HCT116 (cell line): ENCODE results near the gene CYTIP. TPM values are rescaled to one million over a fixed set of nuclear protein-coding genes. Genes with fewer than 3 reads are reported as not detected.

ENCODE experiments used
- ATAC-seq: fragments of 200-7000 bp; cut with Tn5 transposase; 2 replicates; pipeline ENCODE4 v1.9.1; 2020; ENCODE audit warnings: mild to moderate bottlenecking, moderate library complexity
- BruUV-seq: library from RNA; stranded (reverse); fragments of 400-500 nt; replicated peaks from 2 replicates; lab custom pipeline; 2021; lab: Mats Ljungman, UMichigan
- CTCF ChIA-PET: fragments of 300-600 bp; sonication (Branson Sonifier 250); formaldehyde crosslinking; loops from one replicate; lab custom pipeline; 2021; ENCODE audit warnings: antibody characterized with exemption; lab: Charles Lee
- POLR2A ChIA-PET: fragments of 300-600, 350-600 bp; sonication (Branson Sonifier 250); formaldehyde crosslinking; loops from one replicate; lab custom pipeline; 2021; ENCODE audit warnings: antibody characterized with exemption; lab: Charles Lee
- RAD21 ChIA-PET, 2 experiments: fragments of 300-600 bp; sonication (Branson Sonifier 250); formaldehyde crosslinking; loops; one replicate each; lab custom pipeline; 2023; ENCODE audit warnings: low total read pairs in 2 of 2; ENCODE audit not compliant: uncharacterized antibody in 2 of 2, unreplicated experiment in 2 of 2, low non-redundant PET in 1 of 2; lab: Charles Lee
- DNase-seq: peaks from one replicate; pipeline ENCODE4 v3.0.0-alpha.2; 2010; ENCODE audit warnings: low read depth, low spot score
- H2AFZ ChIP-seq: fragments of 200-600 bp; shearing (Covaris generic), sonication (generic); 2 replicates; pipeline ENCODE4 v1.6.1; 2017; ENCODE audit warnings: low read depth, mixed run types, mixed read lengths, antibody characterized with exemption, low read length; ENCODE audit not compliant: poor library complexity, severe bottlenecking
- H3K27ac ChIP-seq: 2 replicates; pipeline ENCODE4 v1.5.1; 2012; ENCODE audit warnings: low read depth, low read length
- H3K27me3 ChIP-seq: fragments of 200-600 bp; sonication (generic); 2 replicates; pipeline ENCODE4 v1.6.1; 2016; ENCODE audit warnings: mixed run types, low read length, mixed read lengths; ENCODE audit not compliant: insufficient read depth
- H3K36me3 ChIP-seq, 2 experiments: fragments of 200-500 bp in 1 of 2; fragments of 200-600 bp in 1 of 2; sonication (Bioruptor generic) in 1 of 2; sonication (generic) in 1 of 2; 2 replicates each; pipeline versions ENCODE4 v1.5.1 to v1.6.1; 2014 to 2016; ENCODE audit warnings: low read length in 2 of 2, inconsistent platforms in 1 of 2, mixed read lengths in 1 of 2, mixed run types in 1 of 2; ENCODE audit not compliant: insufficient read depth in 2 of 2, control insufficient read depth in 1 of 2
- H3K4me1 ChIP-seq, 2 experiments: fragments of 200-600 bp in 1 of 2; sonication (generic) in 1 of 2; 2 replicates each; pipeline versions ENCODE4 v1.5.1 to v1.6.1; 2012 to 2017; ENCODE audit warnings: low read length in 2 of 2, inconsistent platforms in 1 of 2, mild to moderate bottlenecking in 1 of 2, mixed read lengths in 1 of 2, mixed run types in 1 of 2, moderate library complexity in 1 of 2; ENCODE audit not compliant: insufficient read depth in 2 of 2, control insufficient read depth in 1 of 2
- H3K4me2 ChIP-seq: fragments of 200-600 bp; sonication (generic); 2 replicates; pipeline ENCODE4 v1.6.1; 2017; ENCODE audit warnings: mixed run types, low read length, mixed read lengths
- H3K4me3 ChIP-seq, 2 experiments: fragments of 200-600 bp in 1 of 2; sonication (generic) in 1 of 2; replicated peaks in 1 of 2; 2 replicates each; pipeline ENCODE4 v1.5.1; 2011 to 2016; ENCODE audit warnings: low read length in 2 of 2, control low read depth in 1 of 2, low read depth in 1 of 2, mild to moderate bottlenecking in 1 of 2, mixed read lengths in 1 of 2, mixed run types in 1 of 2
- H3K79me2 ChIP-seq: fragments of 200-600 bp; sonication (generic); 2 replicates; pipeline ENCODE4 v1.6.1; 2017; ENCODE audit warnings: mild to moderate bottlenecking, mixed run types, low read length, moderate library complexity, mixed read lengths; ENCODE audit not compliant: insufficient read depth
- H3K9ac ChIP-seq: fragments of 200-600 bp; sonication (generic); 2 replicates; pipeline ENCODE4 v1.6.1; 2016; ENCODE audit warnings: low read length, mixed read lengths
- H3K9me2 ChIP-seq: fragments of 200-600 bp; sonication (generic), shearing (Covaris generic); 2 replicates; pipeline ENCODE4 v1.6.1; 2017; ENCODE audit warnings: mixed run types, mild to moderate bottlenecking, moderate library complexity; ENCODE audit not compliant: insufficient read depth
- H3K9me3 ChIP-seq, 2 experiments: fragments of 200-500 bp in 1 of 2; fragments of 200-600 bp in 1 of 2; sonication (Bioruptor generic) in 1 of 2; sonication (generic) in 1 of 2; 2 replicates each; pipeline ENCODE4 v1.6.1; 2014 to 2017; ENCODE audit warnings: low read length in 2 of 2, mixed read lengths in 2 of 2, inconsistent platforms in 1 of 2, low read depth in 1 of 2, mild to moderate bottlenecking in 1 of 2, mixed run types in 1 of 2, moderate library complexity in 1 of 2; ENCODE audit not compliant: control insufficient read depth in 1 of 2, insufficient read depth in 1 of 2
- H4K20me1 ChIP-seq: fragments of 200-600 bp; sonication (generic), shearing (Covaris generic); 2 replicates; pipeline ENCODE4 v1.6.1; 2017; ENCODE audit warnings: mixed run types, mild to moderate bottlenecking, moderate library complexity; ENCODE audit not compliant: insufficient read depth
- SRF ChIP-seq: IDR thresholded peaks from 2 replicates; pipeline ENCODE4 v1.6.1; 2012; ENCODE audit warnings: low read depth
- TCF7L2 ChIP-seq: IDR thresholded peaks from 2 replicates; pipeline ENCODE4 v1.7.0; 2011; ENCODE audit warnings: borderline replicate concordance, inconsistent platforms; ENCODE audit not compliant: insufficient read depth, insufficient read length; ENCODE audit errors: extremely low read depth
- intact Hi-C: fragments of 100-400 bp; cut with micrococcal nuclease; formaldehyde crosslinking; loops from 2 replicates; pipeline ENCODE4 v1.10.0; 2022
- total RNA-seq: library from RNA; stranded (reverse); gene quantifications from one replicate; pipeline ENCODE4 v1.2.1, GENCODE V29; 2021; ENCODE audit not compliant: unreplicated experiment

Gene CYTIP
- total RNA-seq, 1 experiment from 2014 or later = 0.64 TPM

GRCh38 chr2:157470321-157470720 is 26.4 kb upstream of the CYTIP start:
- H2AFZ ChIP-seq = no peak overlapping the region
- ATAC-seq (no peak), DNase-seq (no peak)
- no peak overlapping the region for H3K27ac ChIP-seq
- BruUV-seq = no TSS peak
- H3K4me2 ChIP-seq = no peak overlapping the region
- no peaks in the 10 kb centered on the region for H3K9me3 ChIP-seq
- CTCF ChIA-PET = no interaction called here
- no peaks in the 10 kb centered on the region for H3K9me2 ChIP-seq
- no peaks in the 10 kb centered on the region for H3K79me2 ChIP-seq
- H3K4me3 ChIP-seq = no peak overlapping the region
- POLR2A ChIA-PET = no interaction called here
- RAD21 ChIA-PET = no interaction called here
- no peaks in the 10 kb centered on the region for H3K27me3 ChIP-seq
- no peak for TF ChIP-seq TCF7L2
- no peaks in the 10 kb centered on the region for H4K20me1 ChIP-seq
- intact Hi-C loops = no loop called here
- no peak overlapping the region for H3K9ac ChIP-seq
- no peaks in the 10 kb centered on the region for H3K36me3 ChIP-seq
- no peaks in the 10 kb centered on the region for H3K4me1 ChIP-seq

DNA sequence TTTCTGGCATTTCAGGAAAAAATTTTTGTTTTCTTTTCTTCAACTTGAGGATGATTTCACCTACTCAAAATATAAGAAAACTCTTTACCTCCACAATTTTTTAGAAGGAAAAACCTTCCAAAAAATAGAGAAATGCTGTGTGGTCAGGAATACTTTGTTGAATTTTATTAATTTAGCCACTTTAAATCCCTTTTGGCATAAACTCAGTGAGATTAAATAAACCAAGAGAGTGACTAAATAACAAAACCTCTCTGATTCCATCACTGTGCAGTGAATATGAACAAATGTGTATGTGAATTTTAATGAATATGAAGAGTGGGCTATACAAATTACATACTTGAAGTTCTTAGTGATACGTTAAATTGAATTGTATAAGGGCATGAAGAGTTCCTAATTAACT is 25.8 kb upstream of the CYTIP start:
- POLR2A ChIA-PET = no interaction called here
- DNase-seq = no peak
- H3K9me3 ChIP-seq = no peaks in the 10 kb centered on the region
- CTCF ChIA-PET = no interaction called here
- no peaks in the 10 kb centered on the region for H4K20me1 ChIP-seq
- H2AFZ ChIP-seq = no peak overlapping the region
- TF ChIP-seq SRF (no peak), TCF7L2 (no peak)
- RAD21 ChIA-PET = no interaction called here
- no peak overlapping the region for H3K4me3 ChIP-seq
- H3K9me2 ChIP-seq = no peaks in the 10 kb centered on the region
- no peaks in the 10 kb centered on the region for H3K79me2 ChIP-seq
- intact Hi-C loops = no loop called here
- ATAC-seq = no peak
- no TSS peak for BruUV-seq
- no peak overlapping the region for H3K9ac ChIP-seq
- H3K4me1 ChIP-seq = no peaks in the 10 kb centered on the region
- no peak overlapping the region for H3K4me2 ChIP-seq
- no peaks in the 10 kb centered on the region for H3K27me3 ChIP-seq
- H3K27ac ChIP-seq = no peak overlapping the region
- no peaks in the 10 kb centered on the region for H3K36me3 ChIP-seq
